ACHN (cell line): Measurements from ENCODE around the gene PTPRM.

Experiments used
- DNase-seq: peaks from one replicate; pipeline ENCODE4 v3.0.0-alpha.2; 2015
- in situ Hi-C: cut with HindIII; loops from 2 replicates; pipeline ENCODE4 v1.10.0; 2017; ENCODE audit warnings: low sequenced_read_pairs, low pct_ligation_motif_present, low pct_unique_long_range_greater_than_20kb

PTPRM gene

GRCh38 chr18:7593218-7593819 is 26.2 kb downstream of the PTPRM start:
- DNase-seq = no peak
- in situ Hi-C loops = no loop called here

DNA sequence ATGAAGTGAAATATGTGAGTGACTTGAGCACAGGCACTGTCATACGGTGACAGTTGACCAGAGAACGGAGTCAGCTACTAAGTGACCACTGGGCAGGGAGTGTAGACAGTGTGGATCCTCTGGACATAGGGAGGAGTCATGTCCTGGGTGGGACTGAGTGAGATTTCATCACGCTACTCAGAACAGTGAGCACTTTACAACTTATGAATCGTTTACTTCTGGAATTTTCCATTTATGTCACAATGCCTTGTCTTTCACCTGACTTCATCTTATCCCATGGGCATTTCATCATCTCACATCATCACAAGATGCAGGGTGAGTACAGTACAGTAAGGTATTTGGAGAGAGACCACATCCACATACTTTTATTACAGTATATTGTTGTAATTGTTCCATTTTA is 29.0 kb downstream of the PTPRM start:
- no peak for DNase-seq
- in situ Hi-C loops = no loop called here

- no peak for DNase-seq
- in situ Hi-C loops = no loop called here
Observed at GRCh38 chr18:7597500-7597899, 30.4 kb downstream of the PTPRM start.

- no peak for DNase-seq
- in situ Hi-C loops = no loop called here
Observed at GRCh38 chr18:7598167-7599047, 31.3 kb downstream of the PTPRM start.

DNA sequence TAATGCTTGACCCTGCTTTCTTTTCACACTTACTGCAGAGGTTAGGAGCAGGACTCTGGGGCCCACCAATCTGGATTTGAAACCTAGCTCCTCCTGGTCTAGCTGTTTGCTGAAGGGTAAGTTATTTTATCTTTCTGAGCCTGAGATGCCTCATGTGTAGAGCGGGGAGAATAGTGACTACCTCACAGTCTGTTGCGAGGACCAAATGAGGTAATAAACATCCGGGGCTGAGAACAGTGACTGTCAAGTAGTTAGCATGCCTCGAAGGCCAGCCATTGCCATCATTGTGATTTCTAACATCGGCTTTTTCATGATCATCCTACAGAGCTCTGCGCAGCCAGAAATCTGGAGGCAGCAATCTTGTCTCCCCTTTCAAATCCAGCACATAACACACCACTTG is 32.9 kb downstream of the PTPRM start:
- no peak for DNase-seq
- in situ Hi-C loops = no loop called here

DNA sequence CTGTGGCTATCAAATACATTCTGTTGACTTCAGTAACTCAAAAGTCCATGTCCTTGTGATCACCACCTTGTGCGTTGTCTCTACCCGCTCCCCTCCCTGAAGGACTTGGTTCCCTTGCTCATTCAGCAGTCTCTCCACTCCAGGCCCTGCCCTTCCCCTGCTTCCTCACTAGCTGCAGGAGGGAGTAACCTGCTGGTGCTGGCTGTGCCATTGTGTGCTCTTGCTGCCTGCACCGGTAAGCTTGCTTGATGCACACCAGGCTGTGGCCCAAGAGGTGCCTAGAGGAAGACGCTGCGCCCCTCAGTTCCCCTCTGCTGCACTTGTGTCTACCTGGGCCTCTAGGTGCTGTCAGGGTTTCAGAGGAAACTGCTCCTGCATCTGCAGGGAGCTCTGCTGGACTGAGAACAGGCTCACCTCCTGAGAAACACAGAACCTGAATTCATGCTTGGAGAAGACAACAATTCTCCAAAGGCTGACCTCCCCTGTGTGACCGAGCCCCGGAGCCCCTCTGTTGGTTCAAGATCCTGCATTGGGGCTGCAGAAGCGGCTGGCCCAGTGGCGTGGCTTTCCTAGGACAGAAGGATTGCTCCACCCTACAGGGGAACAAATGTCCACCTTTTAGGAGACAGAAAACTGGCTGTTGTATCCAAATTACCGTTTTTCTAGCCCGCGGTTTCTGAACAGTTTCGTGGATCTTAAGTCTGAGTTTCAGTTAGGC is 33.6 kb downstream of the PTPRM start:
- in situ Hi-C loops = no loop called here
- no peak for DNase-seq

- in situ Hi-C loops = no loop called here
Observed at GRCh38 chr18:7601246-7601615, 34.1 kb downstream of the PTPRM start.

GRCh38 chr18:7601936-7602335 is 34.8 kb downstream of the PTPRM start:
- in situ Hi-C loops = no loop called here
- no peak for DNase-seq

More at GRCh38 chr18:7601246-7601615, 34.1 kb downstream of the PTPRM start:
- DNase-seq = no peak

DNA sequence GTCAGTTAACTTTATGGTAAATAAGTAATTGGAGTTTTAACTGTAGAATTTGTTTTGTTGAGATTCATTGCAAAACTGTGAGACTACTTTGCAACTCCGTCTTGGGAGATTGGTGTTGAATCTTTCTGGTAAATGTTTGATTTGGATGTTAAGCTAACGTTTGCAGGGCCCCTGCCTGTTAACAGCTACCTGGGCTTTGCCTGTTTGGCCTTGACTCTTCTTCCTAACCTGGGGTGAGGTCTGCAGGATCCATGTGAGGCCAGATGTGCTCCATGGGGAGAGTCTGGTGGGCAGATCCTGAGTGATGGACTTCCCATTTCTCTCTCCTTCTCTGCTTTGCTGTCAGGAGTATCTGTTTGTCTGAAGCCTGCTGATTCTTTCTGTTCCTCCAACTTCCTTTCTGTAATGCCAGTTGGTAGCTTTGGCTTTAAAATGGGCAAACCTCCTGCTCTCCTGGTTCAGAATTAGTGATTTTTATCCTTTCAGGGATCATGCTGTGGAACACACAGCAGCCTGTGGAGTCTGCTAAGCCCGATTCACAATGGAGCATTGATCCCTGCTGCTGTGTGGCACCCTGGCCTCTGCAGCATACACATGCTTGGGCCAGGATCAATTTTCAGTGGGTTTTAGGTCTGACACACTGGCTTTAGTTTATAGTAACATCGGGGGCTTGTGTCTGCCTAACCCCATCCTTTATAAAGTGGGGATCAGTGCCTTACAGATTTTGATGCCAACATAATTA is 36.3 kb downstream of the PTPRM start:
- DNase-seq = no peak
- in situ Hi-C loops = no loop called here

DNA sequence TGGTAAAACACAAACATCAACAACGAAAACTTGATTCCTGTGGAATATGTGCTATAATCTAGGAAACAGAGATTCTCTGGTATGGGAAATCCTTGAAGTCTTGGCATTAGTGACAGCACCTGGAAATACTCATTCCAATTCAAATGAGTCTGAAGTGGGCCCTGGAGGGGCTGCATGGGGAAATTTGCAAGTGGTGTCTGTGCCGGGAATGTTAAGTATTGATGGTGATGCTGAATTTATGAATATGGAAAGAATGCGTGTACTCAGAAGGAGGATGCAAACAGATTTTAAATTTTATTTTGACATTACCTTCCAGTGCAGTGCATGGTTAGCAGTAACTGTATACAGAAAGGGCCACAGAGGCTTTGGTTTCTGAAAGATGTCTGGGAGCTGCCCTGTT is 37.2 kb downstream of the PTPRM start:
- no peak for DNase-seq
- in situ Hi-C loops = no loop called here

- in situ Hi-C loops = no loop called here
- no peak for DNase-seq
Observed at GRCh38 chr18:7605705-7606104, 38.6 kb downstream of the PTPRM start.

DNA sequence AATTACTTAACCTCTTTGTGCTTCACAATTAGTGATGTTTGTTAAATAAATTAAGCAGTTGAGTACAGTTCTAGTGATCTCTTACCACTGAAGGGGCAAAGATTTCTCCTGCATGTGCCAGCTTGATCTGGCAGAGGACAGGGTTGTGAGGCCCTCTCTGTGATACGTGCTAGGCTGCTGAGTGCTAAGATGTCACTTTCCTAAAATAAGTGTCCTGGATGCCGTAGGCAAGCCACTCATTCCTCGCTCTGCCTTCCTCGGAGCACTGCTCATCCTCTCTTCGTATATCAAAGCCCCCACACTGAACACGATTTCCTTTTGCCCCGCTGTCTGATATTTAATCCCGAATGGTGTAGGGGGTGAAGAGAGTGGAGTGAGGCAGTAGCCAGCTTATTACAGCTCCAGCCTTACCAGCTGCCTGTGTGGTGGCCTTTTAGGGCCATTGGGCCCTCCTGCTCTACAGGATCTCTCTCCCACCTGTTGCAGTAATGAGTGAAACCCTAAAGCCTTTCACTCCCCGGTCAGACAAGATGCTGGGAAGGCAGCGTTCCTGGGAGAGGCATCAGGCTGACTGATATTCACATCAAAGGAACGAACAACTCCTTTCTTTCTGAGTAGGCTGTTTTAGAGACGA is 40.5 kb downstream of the PTPRM start:
- no peak for DNase-seq
- in situ Hi-C loops = no loop called here

- no peak for DNase-seq
- in situ Hi-C loops = no loop called here
Observed at GRCh38 chr18:7608174-7608550, 41.0 kb downstream of the PTPRM start.

GRCh38 chr18:7608781-7609201 is 41.7 kb downstream of the PTPRM start:
- in situ Hi-C loops = no loop called here
- DNase-seq = no peak

DNA sequence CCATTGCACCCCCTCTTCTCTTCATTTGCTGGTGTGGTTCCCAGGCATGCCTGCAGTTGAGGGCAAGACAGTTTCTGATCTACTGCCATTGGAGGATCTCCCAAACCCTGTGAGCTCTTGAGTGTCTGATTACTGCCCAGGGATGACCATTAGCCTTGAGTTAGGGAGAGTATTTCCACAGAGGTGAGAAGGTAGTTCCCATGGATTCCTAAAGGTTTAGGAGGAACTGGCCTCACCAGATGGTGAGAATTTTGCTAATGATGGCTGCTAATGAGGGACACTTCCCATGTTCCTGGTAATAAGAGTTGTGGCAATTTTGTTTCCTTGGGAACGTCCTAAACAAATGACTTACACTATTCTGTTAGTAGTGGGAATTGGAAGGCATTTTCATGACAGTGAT is 42.5 kb downstream of the PTPRM start:
- no peak for DNase-seq

DNA sequence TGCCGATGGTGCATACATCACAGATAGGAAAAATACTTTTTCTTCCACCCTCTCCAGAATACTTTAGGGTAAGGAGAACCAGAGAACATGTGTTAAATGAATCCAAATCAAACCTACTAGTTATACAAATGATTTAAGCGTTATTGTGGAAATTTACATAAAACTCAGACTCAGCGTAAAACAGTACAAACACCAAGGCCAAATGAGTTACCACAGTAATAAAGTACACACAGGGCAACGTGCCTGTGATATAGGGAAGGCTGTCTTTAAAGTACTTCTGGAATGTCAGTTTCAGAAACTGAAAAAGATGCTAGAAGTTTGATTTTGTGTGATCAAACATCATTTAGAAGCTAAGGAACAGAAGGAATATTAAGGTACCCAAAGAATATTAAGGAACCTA is 46.9 kb downstream of the PTPRM start:
- DNase-seq = no peak
- in situ Hi-C loops = no loop called here

More for the DNA sequence above, 42.5 kb downstream of the PTPRM start:
- in situ Hi-C loops = no loop called here

DNA sequence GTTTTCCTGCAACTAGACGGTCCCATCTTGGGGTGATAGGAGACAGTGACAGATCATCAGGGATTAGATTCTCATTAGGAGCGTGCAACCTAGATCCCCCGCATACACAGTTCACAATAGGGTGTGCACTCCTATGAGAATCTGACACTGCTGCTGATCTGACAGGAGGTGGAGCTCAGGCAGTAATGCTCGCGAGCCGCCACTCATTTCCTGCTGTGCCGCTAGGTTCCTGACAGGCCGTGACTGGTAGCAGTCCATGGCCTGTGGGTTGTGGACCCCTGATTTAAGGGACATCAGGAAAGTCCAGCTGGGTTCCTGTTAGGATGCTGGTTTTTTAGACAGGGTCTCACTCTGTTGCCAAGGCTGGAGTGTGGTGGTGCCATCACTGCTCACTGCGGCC is 48.7 kb downstream of the PTPRM start:
- no peak for DNase-seq
- in situ Hi-C loops = no loop called here

GRCh38 chr18:7616661-7617060 is 49.5 kb downstream of the PTPRM start:
- DNase-seq = no peak
- in situ Hi-C loops = no loop called here
